Stimulated activated CD8-positive, alpha-beta memory T cell treated with anti-CD3 and anti-CD28 coated beads, Interleukin-2, amount 100 ng/mL, for 48 hours (primary cell): ENCODE results near the gene MTF1.
"Not testable (repeated sequence)": the region's sequence is repeated elsewhere in the genome, so short reads cannot be mapped to it uniquely, and the experiment has no call there.

Source experiments
- DNase-seq, 2 donors: peaks; one replicate each; pipeline ENCODE4 v3.0.0-alpha.2; 2020; ENCODE audit warnings: low read depth in 2 of 2

The MTF1 gene

GRCh38 chr1:37793773-37794371 lies 65.5 kb downstream of the MTF1 start, which contains the start of gene MANEAL:
Gene MANEAL (plus strand): TSS chr1:37793847. CDS start chr1:37794183, 336 bp downstream.
- peak in 1 of 2 donors; percentile 36 for DNase-seq

GRCh38 chr1:37792943-37793686 lies 66.3 kb downstream of the MTF1 start:
- no peak for DNase-seq

GRCh38 chr1:37782491-37782890 lies 76.9 kb downstream of the MTF1 start:
- DNase-seq, result no peak

- DNase-seq, result no peak
These were observed 80.7 kb downstream of the MTF1 start for GRCh38 chr1:37778654-37779053.

- no peak for DNase-seq
These were observed 82.4 kb downstream of the MTF1 start for GRCh38 chr1:37776946-37777516.

GRCh38 chr1:37771440-37771839 lies 88.0 kb downstream of the MTF1 start:
- not testable (repeated sequence) for DNase-seq

GRCh38 chr1:37767488-37767887 lies 91.9 kb downstream of the MTF1 start:
- no peak for DNase-seq

- DNase-seq, result no peak
These were observed 93.3 kb downstream of the MTF1 start for GRCh38 chr1:37765916-37766664.

- DNase-seq, result no peak
These were observed 94.4 kb downstream of the MTF1 start, which contains the start of gene EPHA10 for GRCh38 chr1:37764888-37765441. Gene EPHA10 (minus strand): TSS chr1:37765120. CDS start chr1:37765066, 54 bp downstream.

GRCh38 chr1:37764414-37764825 lies 95.0 kb downstream of the MTF1 start:
- peak; percentile 40 to 45 for DNase-seq

- no peak for DNase-seq
These were observed 95.5 kb downstream of the MTF1 start for GRCh38 chr1:37763791-37764413.

- DNase-seq, result no peak
These were observed 96.9 kb downstream of the MTF1 start for GRCh38 chr1:37762516-37762915.

- no peak for DNase-seq
These were observed 97.8 kb downstream of the MTF1 start for GRCh38 chr1:37761416-37762095.
